GM19035 (cell line): ENCODE results near the gene CPNE6.
A peak's percentile ranks its signal among the peaks of the same experiment; 100 is the strongest.
"Not testable (repeated sequence)": the region's sequence is repeated elsewhere in the genome, so short reads cannot be mapped to it uniquely, and the experiment has no call there.

Experiments
- ATAC-seq: cut with Tn5 transposase; IDR thresholded peaks from one replicate; pipeline ENCODE4 v1.9.1; 2021; ENCODE audit not compliant: unreplicated experiment

CPNE6 gene

GRCh38 chr14:24102357-24103048 lies 31.1 kb downstream of the CPNE6 start:
- no peak for ATAC-seq

GRCh38 chr14:24103451-24103850 lies 32.1 kb downstream of the CPNE6 start:
- no peak for ATAC-seq

DNA sequence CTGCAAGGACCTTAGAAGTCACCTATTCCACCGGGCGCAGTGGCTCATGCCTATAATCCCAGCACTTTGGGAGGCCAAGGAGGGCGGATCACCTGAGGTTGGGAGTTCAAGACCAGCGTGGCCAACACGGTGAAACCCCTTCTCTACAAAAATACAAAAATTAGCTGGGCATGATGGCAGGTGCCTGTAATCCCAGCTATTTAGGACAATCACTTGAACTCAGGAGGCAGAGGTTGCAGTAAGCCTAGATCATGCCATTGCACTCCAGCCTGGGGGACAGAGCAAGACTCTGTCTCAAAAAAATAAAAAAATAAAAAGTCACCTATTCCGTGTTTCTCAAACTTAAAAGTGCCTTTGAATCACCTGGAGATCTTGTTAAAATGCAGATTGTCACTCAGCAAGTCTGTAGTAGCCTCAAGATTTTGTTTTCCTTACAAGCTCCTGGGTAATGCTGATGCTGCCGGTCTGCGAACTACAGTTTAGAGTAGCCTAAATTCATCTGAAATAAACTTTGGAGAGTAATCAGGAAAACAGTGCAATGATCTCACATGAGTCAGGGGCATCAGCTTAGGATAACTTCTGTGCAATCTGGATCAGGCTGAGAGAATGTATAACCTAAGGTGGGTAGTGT lies 34.4 kb downstream of the CPNE6 start:
- ATAC-seq = not testable (repeated sequence)

GRCh38 chr14:24106672-24107271 lies 35.4 kb downstream of the CPNE6 start:
- ATAC-seq = no peak

DNA sequence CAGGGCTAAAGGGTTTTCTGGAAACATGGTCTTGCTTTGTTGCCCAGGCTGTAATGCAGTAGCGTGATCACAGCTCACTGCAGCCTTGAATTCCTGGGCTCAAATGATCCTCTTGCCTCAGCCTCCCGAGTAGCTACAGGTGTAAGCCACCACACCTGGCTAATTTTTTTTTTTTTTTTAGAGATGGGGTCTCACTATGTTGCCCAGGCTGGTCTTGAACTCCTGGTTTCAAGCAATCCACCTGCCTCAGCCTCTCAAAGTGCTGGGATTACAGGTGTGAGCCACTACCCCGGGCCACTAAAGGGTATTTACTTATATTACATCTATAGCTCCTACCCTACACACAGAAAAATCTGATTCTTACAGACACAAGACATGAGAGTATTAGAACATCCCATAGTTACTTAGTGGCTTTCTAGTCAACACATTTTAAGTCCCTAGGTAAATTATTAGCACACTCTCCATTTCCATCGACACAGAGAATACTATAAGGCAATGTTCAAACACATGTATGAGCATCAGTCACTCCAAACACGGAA lies 37.0 kb downstream of the CPNE6 start:
- no peak for ATAC-seq

DNA sequence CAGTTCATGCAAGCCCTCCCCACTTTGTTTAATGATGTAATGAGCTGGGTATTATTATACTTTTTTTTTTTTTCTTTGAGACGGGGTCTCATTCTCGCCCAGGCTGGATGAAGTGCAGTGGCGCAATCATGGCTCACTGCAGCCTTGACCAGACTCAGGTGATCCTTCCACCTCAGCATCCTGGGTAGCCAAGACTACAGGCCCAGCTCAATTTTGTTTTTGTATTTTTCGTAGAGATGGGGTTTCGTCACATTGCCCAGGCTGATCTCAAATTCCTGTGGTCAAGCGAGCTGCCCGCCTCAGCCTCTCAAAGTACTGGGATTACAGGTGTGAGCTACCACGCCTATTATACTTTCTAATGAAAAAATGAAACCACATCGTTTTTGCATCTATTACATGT lies 38.7 kb downstream of the CPNE6 start:
- no peak for ATAC-seq

DNA sequence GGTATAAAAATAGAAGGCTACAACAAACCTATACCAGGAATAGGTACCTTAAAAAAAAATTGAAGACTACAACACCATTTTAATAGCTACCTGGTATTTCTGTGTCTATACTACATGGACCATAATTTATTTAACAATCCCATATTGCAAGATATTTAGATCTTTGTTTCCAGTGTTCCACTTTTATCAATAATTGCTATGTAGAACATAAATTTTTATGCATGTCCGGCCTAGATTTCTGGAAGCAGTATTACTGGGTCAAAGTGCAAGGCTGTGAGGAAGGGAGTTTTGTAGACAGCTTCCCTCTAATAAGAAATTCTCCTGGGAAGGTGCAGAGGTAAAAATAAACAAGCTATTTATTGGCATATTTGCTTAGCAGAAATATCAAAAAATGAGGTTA lies 39.2 kb downstream of the CPNE6 start:
- no peak for ATAC-seq

DNA sequence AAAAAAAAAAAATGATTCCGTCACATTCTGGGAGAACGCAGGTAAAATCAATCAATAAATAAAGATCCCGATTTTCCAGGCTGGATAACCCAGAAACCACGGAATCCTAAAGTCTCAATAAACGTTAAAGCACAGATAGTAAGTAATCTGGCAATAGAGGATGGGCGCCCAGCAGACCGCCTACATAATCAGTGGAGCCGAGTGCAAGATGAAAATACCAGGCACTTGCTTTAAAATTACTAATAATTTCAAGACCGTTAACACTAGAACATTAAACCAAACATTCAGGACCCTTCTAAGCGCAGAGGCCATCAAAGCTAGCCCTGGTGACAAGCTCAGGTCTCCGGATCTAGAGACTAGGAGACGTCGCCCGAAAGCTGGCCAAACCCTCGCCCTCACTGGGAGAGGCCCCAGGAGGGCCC lies 42.0 kb downstream of the CPNE6 start:
- no peak for ATAC-seq

DNA sequence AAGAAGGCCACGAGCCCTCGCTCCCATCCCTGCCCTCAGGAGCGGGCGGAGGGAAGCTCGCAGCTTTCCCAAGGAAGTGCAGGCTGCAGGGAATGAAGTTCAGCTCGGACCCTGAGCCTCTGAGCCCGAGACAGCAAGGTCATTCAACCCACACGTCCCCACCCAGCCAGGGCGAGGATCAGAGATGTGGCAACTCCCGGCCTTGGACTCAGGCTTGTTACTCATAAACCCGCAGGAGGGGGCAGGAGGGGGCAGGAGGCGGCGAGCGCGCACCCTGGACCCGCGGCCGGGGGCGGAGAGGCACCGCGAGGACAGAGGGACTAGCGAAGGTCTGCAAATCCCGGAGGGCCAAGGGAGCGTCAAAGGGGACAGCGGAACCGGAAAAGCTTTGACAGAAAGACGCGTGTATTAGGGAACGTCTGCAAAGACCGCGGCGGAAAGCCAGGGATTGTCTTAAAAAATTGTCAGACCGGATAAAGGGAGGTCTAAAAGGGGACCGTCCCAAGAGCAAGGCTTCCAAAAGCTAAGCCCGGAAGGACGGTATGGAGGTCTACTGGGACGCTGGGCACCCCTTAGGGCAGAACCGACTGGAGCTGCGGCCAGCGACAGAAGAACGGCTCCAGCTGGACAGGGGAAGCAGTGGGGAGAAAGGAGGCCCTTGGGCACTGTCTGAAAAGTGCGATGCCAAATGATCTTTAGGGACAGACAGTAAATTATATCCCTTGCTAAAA lies 42.6 kb downstream of the CPNE6 start:
- peak; percentile 32 for ATAC-seq

DNA sequence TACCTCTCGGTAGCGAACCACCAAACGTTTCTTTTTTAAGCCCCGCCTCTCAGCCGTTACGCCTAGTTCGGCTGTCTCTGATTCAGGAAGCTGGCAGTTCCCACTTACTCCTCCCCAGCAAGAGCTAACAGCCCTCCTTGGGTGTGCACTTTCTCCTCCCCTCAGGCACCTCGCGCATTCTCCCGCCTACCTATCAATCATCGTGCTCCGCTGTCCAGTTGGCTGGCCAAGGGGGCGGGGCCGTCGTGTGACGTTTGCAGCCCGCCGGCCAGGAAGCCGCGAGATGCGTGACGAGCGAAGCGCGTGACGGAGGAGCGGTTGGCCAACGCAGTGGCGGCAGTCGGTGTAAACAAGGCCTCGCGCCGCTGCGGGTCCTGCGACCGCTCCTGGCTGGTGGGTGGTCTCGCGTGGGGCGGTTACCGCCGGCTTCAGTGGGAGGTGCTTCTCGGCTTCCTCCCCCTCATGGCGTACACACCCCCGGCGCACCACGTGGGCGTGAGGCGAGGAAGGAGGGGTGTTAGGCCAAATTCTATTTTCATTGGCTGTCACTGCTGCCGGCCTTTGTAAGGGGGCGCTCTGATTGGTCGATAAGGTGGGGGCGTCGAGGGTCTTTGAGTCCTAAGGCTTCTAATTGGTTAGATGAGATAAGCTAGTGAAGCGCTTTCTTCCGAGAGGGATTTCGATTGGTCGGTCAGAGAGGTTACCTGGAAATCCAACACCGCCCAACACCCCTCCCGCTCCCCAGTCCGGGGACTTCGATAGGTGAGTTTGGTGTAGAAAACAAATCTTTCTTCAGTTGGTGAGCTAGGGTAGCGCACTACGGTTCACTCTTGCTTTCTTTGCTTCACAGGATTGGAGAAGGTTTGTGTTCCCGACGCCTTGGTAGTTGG lies 43.4 kb downstream of the CPNE6 start, which contains the start of the genes DCAF11 and NRL:
Gene DCAF11, plus strand, starts transcription at position 246 of the 890 bp plus-strand sequence. CDS start 818 bp downstream, outside the sequence.
Gene NRL, minus strand, starts transcription at position 418 of the 890 bp plus-strand sequence. CDS start 32,101 bp downstream, outside the sequence.
- ATAC-seq = peak; percentile 81

DNA sequence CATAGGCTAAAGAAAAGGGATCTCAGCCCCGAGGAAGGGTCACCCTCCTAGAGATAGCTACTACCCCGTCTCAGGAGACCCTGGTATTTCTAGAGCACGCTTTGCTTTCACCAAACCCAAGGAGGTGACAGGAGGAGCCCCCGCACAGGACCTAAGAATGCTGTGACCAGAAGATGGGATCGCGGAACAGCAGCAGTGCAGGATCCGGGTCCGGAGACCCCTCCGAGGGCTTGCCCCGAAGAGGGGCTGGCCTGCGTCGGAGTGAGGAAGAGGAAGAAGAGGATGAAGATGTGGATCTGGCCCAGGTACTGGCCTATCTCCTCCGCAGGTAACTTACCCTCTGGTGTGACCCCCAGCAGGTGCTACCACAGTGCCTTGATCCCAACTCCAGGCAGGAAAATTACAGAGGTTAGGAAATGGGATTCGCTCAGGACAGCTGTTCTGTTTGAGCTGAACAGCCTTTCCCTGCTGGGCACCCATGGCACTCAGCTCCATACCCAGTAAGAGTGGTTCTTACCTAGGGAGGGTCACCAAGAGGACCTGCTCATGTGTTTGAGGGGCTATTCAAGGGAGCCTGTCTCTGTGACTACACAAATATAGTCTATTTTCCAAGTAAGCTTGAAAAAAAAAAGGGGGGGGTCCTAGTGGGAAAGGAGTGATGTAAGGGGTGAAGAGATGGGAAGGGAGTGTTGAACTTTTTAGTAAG lies 44.2 kb downstream of the CPNE6 start:
- no peak for ATAC-seq

DNA sequence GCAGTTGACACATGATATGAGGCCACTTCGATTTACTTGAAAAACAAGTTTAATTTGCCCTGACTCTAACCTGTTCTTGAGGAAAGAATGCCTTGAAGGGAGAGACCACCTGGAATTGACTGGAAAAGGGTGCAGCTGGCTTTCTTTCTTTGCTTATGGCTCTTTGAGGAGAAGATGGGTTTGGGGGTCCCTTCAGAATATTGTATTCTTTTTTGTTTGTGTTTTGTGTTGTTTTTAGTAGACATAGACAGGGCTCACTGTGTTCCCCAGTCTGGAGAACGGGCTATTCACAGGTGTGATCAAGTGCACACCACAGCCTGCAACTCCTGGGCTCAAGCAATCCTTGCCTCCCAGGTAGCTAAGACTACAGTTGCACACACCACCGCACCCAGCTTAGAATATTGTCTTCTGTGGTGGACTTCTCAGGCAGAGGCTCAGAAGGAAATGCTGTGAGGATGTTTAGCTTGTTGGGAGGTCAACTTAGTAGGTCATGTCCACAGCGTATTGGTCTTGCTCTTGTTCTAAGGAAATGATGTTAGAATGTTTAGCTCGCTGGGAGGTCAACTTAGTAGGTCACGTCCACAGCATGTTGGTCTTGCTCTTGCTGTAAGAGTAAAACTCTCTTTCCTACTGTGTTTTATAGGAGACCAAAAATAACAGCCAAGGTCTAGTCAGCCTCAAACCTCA lies 44.9 kb downstream of the CPNE6 start:
- ATAC-seq = no peak

DNA sequence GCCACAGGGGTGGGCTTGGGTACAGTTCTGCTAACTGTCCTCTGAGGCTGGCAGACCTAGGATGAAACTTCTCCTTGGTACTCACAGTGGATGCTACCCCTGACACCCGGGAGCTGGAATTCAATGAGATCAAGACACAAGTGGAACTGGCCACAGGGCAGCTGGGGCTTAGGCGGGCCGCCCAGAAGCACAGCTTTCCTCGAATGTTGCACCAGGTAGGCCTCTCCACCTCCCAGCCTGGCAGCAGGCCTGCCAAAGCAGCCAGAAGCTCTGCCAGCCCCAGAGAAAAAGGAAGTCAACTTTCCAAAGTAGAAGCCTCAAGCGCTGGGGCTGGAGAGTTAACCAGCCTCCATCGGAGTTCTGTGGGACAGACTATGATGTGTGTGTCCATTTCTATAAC lies 45.8 kb downstream of the CPNE6 start:
- ATAC-seq = no peak

- ATAC-seq = no peak
Observed at GRCh38 chr14:24119691-24120090, 48.3 kb downstream of the CPNE6 start.

- no peak for ATAC-seq
Observed at GRCh38 chr14:24121210-24121609, 49.8 kb downstream of the CPNE6 start.

DNA sequence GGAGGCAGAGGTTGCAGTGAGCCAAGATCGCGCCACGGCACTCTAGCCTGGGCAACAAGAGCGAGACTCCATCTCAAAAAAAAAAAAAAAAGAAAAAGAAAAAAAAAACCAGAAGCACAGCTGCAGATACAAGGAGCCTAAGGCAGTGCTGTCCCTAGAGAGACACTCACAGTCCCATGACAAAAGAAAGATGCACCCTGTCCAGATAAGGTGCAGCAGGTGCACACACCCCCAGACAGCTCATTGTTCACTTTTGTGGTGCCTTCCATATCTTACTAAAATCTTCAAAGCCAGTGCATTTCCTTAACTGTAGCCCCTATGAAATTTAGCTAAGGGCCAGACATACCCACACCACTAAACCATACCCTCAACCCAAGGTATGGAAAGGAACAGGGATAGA lies 51.1 kb downstream of the CPNE6 start:
- ATAC-seq = no peak

GRCh38 chr14:24122898-24123297 lies 51.5 kb downstream of the CPNE6 start:
- no peak for ATAC-seq

DNA sequence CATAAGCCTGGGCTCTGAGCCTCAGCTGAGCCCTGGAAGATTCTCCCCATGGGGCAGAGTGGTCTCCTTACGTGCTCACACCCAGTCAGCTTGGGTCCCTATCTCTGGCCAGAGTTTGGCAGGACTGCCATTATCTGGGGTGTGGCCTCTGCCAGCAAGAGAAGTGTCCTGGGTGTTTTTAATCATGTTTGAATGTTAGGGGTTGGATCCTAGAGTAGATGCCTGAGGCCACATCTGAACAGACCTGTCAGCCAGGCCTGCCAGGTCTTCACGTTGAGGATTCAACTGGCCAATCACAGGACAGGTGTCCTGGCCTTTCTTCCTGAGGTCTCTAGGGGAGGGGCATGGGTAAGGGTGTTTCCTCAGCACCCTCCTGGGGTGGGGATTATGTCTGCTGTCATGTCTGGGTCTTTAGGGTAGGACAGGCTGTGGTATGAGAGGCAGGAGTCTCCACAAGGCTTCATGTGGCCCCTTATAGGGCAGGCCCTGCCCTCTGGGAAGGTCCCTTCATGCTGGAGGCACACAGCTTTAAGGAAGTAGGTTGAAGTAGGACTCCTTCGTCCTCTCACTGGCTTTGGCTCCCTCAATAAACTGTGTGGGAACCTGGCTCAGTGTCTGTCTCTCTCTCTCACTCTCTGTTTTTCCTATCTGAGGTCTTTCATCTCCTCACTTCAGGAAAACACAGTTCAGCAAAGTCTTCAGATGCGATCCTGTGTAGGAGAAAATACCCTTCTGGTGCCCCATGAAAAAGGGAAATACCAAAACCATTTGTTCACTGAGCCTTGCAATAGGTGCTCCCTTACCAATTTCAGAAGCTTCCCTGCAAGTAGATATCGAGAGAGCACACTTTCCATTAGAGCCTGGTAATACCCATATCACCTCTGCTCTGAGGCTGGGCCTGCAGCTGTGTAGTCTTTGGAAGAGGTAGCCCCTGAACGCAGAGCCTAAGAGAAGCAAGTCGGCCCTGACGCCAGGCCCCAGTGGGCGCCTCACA lies 52.4 kb downstream of the CPNE6 start:
- ATAC-seq = peak; percentile 61
